Heart left ventricle (tissue), 13 donors: Measurements from ENCODE around the gene PRSS22.

ENCODE experiments used
- POLR2A ChIP-seq, 2 donors: fragments of 450-650 bp; IDR thresholded peaks; one replicate each; pipeline ENCODE4 v1.6.1; 2017; ENCODE audit warnings: antibody characterized with exemption in 2 of 2, mild to moderate bottlenecking in 2 of 2, moderate library complexity in 2 of 2
- TF ChIP-seq, protein P1 (sequence below), 12 donors: fragments of 200-600 bp; sonication (generic) in 4 of 12; IDR thresholded peaks; one replicate each; pipeline versions ENCODE4 v1.5.0 to v1.8.0; 2018 to 2022; ENCODE audit warnings: antibody characterized with exemption in 12 of 12, mild to moderate bottlenecking in 5 of 12
- donor health status: ischemic (EF 13 %, LVEDD 7.1; RV severe dilation, severe dysfunction).
- donor health status: DM: no; HTN: yes; CAD: no.
- donor health status: DM: no; HTN: no; CAD: no.
- donor health status: ischemic (EF 25% LVEDD 6.9; RV normal size, moderate dysfunction).
- donor health status: ischemic (EF 25% LVEDD 5.7; RV mildly dilated, moderate dysfunction).
- donor health status: ischemic (EF 35%, LVEDD 5.7; RV mildly dilated, moderate dysfunction).
- donor health status: nonischemic (EF 11% LVEDD 7.7; RV severe dilation, severe dysfunction).
- donor health status: DM: yes; HTN: yes; CAD: no.
- donor health status: PGD.
- donor health status: ischemic (EF 29% LVEDD 5.4; RV normal size, mild dysfunction).
- donor health status: nonischemic (EF 23%, LVEDD 6.1; RV moderate dilation, normal function).

DNA sequence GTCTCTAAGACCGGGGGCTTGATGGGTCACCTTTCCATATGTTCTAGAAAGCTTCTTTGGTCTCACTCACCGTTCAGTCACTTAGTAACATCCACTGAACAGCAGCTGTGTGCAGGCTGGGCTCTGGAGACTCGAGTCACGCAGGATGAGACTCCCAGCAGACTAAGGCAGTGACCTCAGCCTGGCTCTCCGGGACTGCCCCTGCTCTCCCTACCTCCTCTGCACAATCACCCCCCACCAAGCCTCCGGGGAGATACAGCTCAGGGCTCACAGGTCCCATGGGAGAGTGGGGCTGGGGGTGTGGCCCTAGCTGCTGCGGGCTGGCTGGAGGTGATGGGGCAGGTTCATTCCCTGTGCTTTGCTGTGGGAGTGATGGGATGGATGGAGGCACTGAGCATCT lies 39.1 kb upstream of the PRSS22 start:
- TF ChIP-seq POLR2A (IDR thresholded peaks at IDR 0.05) = no peak
- TF ChIP-seq, protein P1, sequence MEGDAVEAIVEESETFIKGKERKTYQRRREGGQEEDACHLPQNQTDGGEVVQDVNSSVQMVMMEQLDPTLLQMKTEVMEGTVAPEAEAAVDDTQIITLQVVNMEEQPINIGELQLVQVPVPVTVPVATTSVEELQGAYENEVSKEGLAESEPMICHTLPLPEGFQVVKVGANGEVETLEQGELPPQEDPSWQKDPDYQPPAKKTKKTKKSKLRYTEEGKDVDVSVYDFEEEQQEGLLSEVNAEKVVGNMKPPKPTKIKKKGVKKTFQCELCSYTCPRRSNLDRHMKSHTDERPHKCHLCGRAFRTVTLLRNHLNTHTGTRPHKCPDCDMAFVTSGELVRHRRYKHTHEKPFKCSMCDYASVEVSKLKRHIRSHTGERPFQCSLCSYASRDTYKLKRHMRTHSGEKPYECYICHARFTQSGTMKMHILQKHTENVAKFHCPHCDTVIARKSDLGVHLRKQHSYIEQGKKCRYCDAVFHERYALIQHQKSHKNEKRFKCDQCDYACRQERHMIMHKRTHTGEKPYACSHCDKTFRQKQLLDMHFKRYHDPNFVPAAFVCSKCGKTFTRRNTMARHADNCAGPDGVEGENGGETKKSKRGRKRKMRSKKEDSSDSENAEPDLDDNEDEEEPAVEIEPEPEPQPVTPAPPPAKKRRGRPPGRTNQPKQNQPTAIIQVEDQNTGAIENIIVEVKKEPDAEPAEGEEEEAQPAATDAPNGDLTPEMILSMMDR (IDR thresholded peaks at IDR 0.05) = no peak
